ENCODE data around the gene ARHGEF9.
"Not testable (repeated sequence)": the region's sequence is repeated elsewhere in the genome, so short reads cannot be mapped to it uniquely, and the experiment has no call there.

Gene ARHGEF9

GRCh38 chrX:63812823-63813222 is 27.8 kb upstream of the ARHGEF9 start:
- Histone ChIP-seq H3K27ac (ENCODE audit: low read depth, low read length, poor library complexity, severe bottlenecking) (no peak overlapping the region), H3K27me3 (ENCODE audit: insufficient read depth, low read length) (no peaks in the 10 kb centered on the region), H4K20me1 (ENCODE audit: insufficient read depth, low read length) (no peaks in the 10 kb centered on the region), H3K9me2 (ENCODE audit: low read depth, low read length) (no peaks in the 10 kb centered on the region), H3K4me1 (ENCODE audit: insufficient read depth, low read length, severe bottlenecking) (no peaks in the 10 kb centered on the region), H3K9me3 (ENCODE audit: low read length) (no peaks in the 10 kb centered on the region), H3K4me2 (ENCODE audit: low read length) (no peak overlapping the region), H3F3A (ENCODE audit: insufficient read depth, low read length) (no peaks in the 10 kb centered on the region), H2AFZ (ENCODE audit: low read length) (no peak overlapping the region), H3K79me2 (ENCODE audit: insufficient read depth, low read length) (no peaks in the 10 kb centered on the region), H3K4me3 (ENCODE audit: low read depth, low read length, poor library complexity, severe bottlenecking) (no peak overlapping the region), H3K36me3 (ENCODE audit: insufficient read depth, low read length) (no peaks in the 10 kb centered on the region), H3K9ac (ENCODE audit: low read length) (no peak overlapping the region)
- TF ChIP-seq, protein P1, sequence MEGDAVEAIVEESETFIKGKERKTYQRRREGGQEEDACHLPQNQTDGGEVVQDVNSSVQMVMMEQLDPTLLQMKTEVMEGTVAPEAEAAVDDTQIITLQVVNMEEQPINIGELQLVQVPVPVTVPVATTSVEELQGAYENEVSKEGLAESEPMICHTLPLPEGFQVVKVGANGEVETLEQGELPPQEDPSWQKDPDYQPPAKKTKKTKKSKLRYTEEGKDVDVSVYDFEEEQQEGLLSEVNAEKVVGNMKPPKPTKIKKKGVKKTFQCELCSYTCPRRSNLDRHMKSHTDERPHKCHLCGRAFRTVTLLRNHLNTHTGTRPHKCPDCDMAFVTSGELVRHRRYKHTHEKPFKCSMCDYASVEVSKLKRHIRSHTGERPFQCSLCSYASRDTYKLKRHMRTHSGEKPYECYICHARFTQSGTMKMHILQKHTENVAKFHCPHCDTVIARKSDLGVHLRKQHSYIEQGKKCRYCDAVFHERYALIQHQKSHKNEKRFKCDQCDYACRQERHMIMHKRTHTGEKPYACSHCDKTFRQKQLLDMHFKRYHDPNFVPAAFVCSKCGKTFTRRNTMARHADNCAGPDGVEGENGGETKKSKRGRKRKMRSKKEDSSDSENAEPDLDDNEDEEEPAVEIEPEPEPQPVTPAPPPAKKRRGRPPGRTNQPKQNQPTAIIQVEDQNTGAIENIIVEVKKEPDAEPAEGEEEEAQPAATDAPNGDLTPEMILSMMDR (IDR thresholded peaks at IDR 0.05; ENCODE audit: low read length) = peak; percentile 16; the same call in 1 of the 2 replicates
- TF ChIP-seq EZH2 (IDR thresholded peaks at IDR 0.05; ENCODE audit: borderline replicate concordance, low read length) = no peak

DNA sequence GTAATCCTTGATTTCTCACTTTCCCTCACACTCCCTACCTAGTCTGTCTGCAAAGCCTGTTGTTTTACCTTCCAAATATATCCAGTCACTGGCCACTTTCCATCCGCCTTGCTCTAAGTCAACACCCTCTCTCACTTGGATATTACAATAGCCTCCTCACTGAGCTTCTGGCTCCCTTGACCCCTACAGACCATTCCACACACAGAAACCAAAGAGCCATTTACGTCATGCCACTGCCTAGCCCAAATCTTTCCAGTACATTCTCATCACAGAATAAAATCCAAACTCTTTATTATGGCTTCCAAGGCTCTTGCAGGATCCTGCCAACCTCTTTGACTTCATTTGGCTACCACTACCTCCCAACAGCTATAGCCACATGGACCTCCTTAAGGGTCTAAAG is 25.7 kb upstream of the ARHGEF9 start:
- H2AFZ ChIP-seq (ENCODE audit: low read length) = no peak overlapping the region
- no peaks in the 10 kb centered on the region for H3K36me3 ChIP-seq (ENCODE audit: insufficient read depth, low read length)
- H3K4me1 ChIP-seq (ENCODE audit: insufficient read depth, low read length, severe bottlenecking) = no peaks in the 10 kb centered on the region
- TF ChIP-seq EZH2 (IDR thresholded peaks at IDR 0.05; ENCODE audit: borderline replicate concordance, low read length) = no peak
- TF ChIP-seq, protein P1 (IDR thresholded peaks at IDR 0.05; ENCODE audit: low read length) = no peak
- no peak overlapping the region for H3K9ac ChIP-seq (ENCODE audit: low read length)
- H3K79me2 ChIP-seq (ENCODE audit: insufficient read depth, low read length) = no peaks in the 10 kb centered on the region
- H3K27ac ChIP-seq (ENCODE audit: low read depth, low read length, poor library complexity, severe bottlenecking) = no peak overlapping the region
- H3K4me3 ChIP-seq (ENCODE audit: low read depth, low read length, poor library complexity, severe bottlenecking) = no peak overlapping the region
- H4K20me1 ChIP-seq (ENCODE audit: insufficient read depth, low read length) = no peaks in the 10 kb centered on the region
- no peaks in the 10 kb centered on the region for H3K9me2 ChIP-seq (ENCODE audit: low read depth, low read length)
- H3F3A ChIP-seq (ENCODE audit: insufficient read depth, low read length) = no peaks in the 10 kb centered on the region
- H3K9me3 ChIP-seq (ENCODE audit: low read length) = no peaks in the 10 kb centered on the region
- no peak overlapping the region for H3K4me2 ChIP-seq (ENCODE audit: low read length)
- no peaks in the 10 kb centered on the region for H3K27me3 ChIP-seq (ENCODE audit: insufficient read depth, low read length)

GRCh38 chrX:63809173-63809572 is 24.2 kb upstream of the ARHGEF9 start:
- Histone ChIP-seq H3K27me3 (ENCODE audit: insufficient read depth, low read length) (no peaks in the 10 kb centered on the region), H3K4me3 (ENCODE audit: low read depth, low read length, poor library complexity, severe bottlenecking) (no peak overlapping the region), H3K9ac (ENCODE audit: low read length) (no peak overlapping the region), H3K79me2 (ENCODE audit: insufficient read depth, low read length) (no peaks in the 10 kb centered on the region), H3K27ac (ENCODE audit: low read depth, low read length, poor library complexity, severe bottlenecking) (no peak overlapping the region), H3K36me3 (ENCODE audit: insufficient read depth, low read length) (no peaks in the 10 kb centered on the region), H3K4me2 (ENCODE audit: low read length) (no peak overlapping the region), H3F3A (ENCODE audit: insufficient read depth, low read length) (no peaks in the 10 kb centered on the region), H3K9me3 (ENCODE audit: low read length) (no peaks in the 10 kb centered on the region), H3K9me2 (ENCODE audit: low read depth, low read length) (no peaks in the 10 kb centered on the region), H2AFZ (ENCODE audit: low read length) (no peak overlapping the region), H3K4me1 (ENCODE audit: insufficient read depth, low read length, severe bottlenecking) (no peaks in the 10 kb centered on the region), H4K20me1 (ENCODE audit: insufficient read depth, low read length) (no peaks in the 10 kb centered on the region)
- TF ChIP-seq EZH2 (IDR thresholded peaks at IDR 0.05; ENCODE audit: borderline replicate concordance, low read length) = no peak
- TF ChIP-seq, protein P1 (IDR thresholded peaks at IDR 0.05; ENCODE audit: low read length) = no peak

DNA sequence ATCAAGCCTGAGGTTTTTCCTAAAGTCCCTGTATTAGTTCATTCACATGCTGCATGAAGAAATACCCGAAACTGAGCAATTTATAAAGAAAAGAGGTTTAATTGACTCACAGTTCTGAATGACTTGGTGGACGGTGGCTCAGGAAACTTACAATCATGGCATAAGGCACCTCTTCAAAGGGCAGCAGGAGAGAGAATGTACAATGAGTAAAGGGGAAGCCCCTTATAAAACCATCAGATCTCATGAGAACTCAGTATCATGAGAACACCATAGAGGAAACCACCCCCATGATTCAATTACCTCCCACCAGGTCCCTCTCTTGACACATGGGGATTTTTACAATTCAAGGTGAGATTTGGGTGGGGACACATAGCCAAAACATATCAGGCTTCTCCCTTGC is 10.4 kb upstream of the ARHGEF9 start:
- not testable (repeated sequence) for H3K9me3 ChIP-seq (ENCODE audit: low read length); H3K79me2 ChIP-seq (ENCODE audit: insufficient read depth, low read length); H2AFZ ChIP-seq (ENCODE audit: low read length); H3F3A ChIP-seq (ENCODE audit: insufficient read depth, low read length); H3K4me1 ChIP-seq (ENCODE audit: insufficient read depth, low read length, severe bottlenecking); H3K4me3 ChIP-seq (ENCODE audit: low read depth, low read length, poor library complexity, severe bottlenecking); H3K36me3 ChIP-seq (ENCODE audit: insufficient read depth, low read length); H3K9ac ChIP-seq (ENCODE audit: low read length); H4K20me1 ChIP-seq (ENCODE audit: insufficient read depth, low read length); H3K27ac ChIP-seq (ENCODE audit: low read depth, low read length, poor library complexity, severe bottlenecking); H3K4me2 ChIP-seq (ENCODE audit: low read length); H3K9me2 ChIP-seq (ENCODE audit: low read depth, low read length); H3K27me3 ChIP-seq (ENCODE audit: insufficient read depth, low read length)
